Keratinocyte (primary cell): ENCODE measurements around the gene AMMECR1. TPM values are rescaled to one million over a fixed set of nuclear protein-coding genes. Genes with fewer than 3 reads are reported as not detected.

Experiments used
- DNase-seq: peaks from one replicate; pipeline ENCODE4 v3.0.0-alpha.2; 2011; ENCODE audit warnings: low read depth, missing footprints, low spot score
- FAIRE-seq: peaks from 2 replicates; lab custom pipeline; 2011; peaks lifted over from hg19 to GRCh38; lab: Jason Lieb, UNC
- H2AFZ ChIP-seq: 2 replicates; pipeline ENCODE4 v1.6.0; 2012; ENCODE audit warnings: low read length, control low read depth, inconsistent platforms; ENCODE audit not compliant: control insufficient read depth
- H3K27ac ChIP-seq: 2 replicates; pipeline ENCODE4 v1.5.1; 2011; ENCODE audit warnings: low read length; ENCODE audit not compliant: control insufficient read depth, insufficient read depth
- H3K27me3 ChIP-seq: 3 replicates; pipeline ENCODE4 v1.6.0; 2011; ENCODE audit warnings: low read length; ENCODE audit not compliant: control insufficient read depth, insufficient read depth; ENCODE audit errors: extremely low read depth
- H3K36me3 ChIP-seq, 2 experiments: 2 replicates in 1 of 2; 3 replicates in 1 of 2; pipeline ENCODE4 v1.5.1; 2011; ENCODE audit warnings: low read length in 2 of 2, mild to moderate bottlenecking in 1 of 2; ENCODE audit not compliant: control insufficient read depth in 2 of 2, insufficient read depth in 2 of 2; ENCODE audit errors: extremely low read depth in 1 of 2
- H3K4me1 ChIP-seq: 3 replicates; pipeline ENCODE4 v1.5.1; 2011; ENCODE audit warnings: low read length; ENCODE audit not compliant: control insufficient read depth, insufficient read depth; ENCODE audit errors: extremely low read depth
- H3K4me2 ChIP-seq: 3 replicates; pipeline ENCODE4 v1.6.0; 2011; ENCODE audit warnings: low read depth, low read length; ENCODE audit not compliant: control insufficient read depth, insufficient read depth; ENCODE audit errors: extremely low read depth
- H3K4me3 ChIP-seq, 3 experiments: fragments of 200-600 bp in 1 of 3; sonication (generic) in 1 of 3; 2 replicates in 2 of 3; 3 replicates in 1 of 3; pipeline ENCODE4 v1.5.1; 2011 to 2016; ENCODE audit warnings: low read length in 3 of 3, mild to moderate bottlenecking in 3 of 3, control low read depth in 2 of 3, inconsistent platforms in 1 of 3, low read depth in 1 of 3, mixed read lengths in 1 of 3, mixed run types in 1 of 3, moderate library complexity in 1 of 3; ENCODE audit not compliant: control insufficient read depth in 2 of 3, insufficient read depth in 2 of 3; ENCODE audit errors: extremely low read depth in 1 of 3
- H3K79me2 ChIP-seq: 2 replicates; pipeline ENCODE4 v1.6.0; 2012; ENCODE audit warnings: low read length; ENCODE audit not compliant: control insufficient read depth, insufficient read depth
- H3K9ac ChIP-seq: 3 replicates; pipeline ENCODE4 v1.6.0; 2011; ENCODE audit warnings: low read length; ENCODE audit not compliant: control insufficient read depth, insufficient read depth; ENCODE audit errors: extremely low read depth
- H3K9me1 ChIP-seq: 3 replicates; pipeline ENCODE4 v1.6.0; 2011; ENCODE audit warnings: low read length; ENCODE audit not compliant: control insufficient read depth, insufficient read depth; ENCODE audit errors: extremely low read depth
- H3K9me3 ChIP-seq: 2 replicates; pipeline ENCODE4 v1.5.1; 2012; ENCODE audit warnings: low read depth, low read length; ENCODE audit not compliant: control insufficient read depth
- H4K20me1 ChIP-seq: 3 replicates; pipeline ENCODE4 v1.6.0; 2011; ENCODE audit warnings: low read length; ENCODE audit not compliant: control insufficient read depth, insufficient read depth; ENCODE audit errors: extremely low read depth
- EZH2 ChIP-seq: IDR thresholded peaks from one replicate; pipeline ENCODE4 v1.6.1; 2012; ENCODE audit warnings: inconsistent platforms, mild to moderate bottlenecking, low read length, moderate library complexity
- dilution Hi-C: fragments of 300-500 bp; cut with MboI; formaldehyde crosslinking; loops from one replicate; pipeline ENCODE4 v1.7.0; 2020; ENCODE audit warnings: low sequenced_read_pairs; ENCODE audit not compliant: extremely low pct_ligation_motif_present
- polyA plus RNA-seq, 5 experiments: library from polyadenylated mRNA; depleted of rRNA in 3 of 5; stranded (reverse) in 3 of 5; stranded (forward) in 1 of 5; unstranded in 1 of 5; fragments of >200 nt; gene quantifications; 1 replicate in 1 of 5; 2 replicates in 3 of 5; 3 replicates in 1 of 5; pipeline versions ENCODE4 v1.2.1 to v1.2.3, GENCODE V29; 2011 to 2012; ENCODE audit warnings: missing spikeins in 2 of 5, low read depth in 1 of 5, low replicate concordance in 1 of 5
- TF ChIP-seq, protein P1 (sequence below), 3 experiments: IDR thresholded peaks in 1 of 3; conservative IDR thresholded peaks in 1 of 3; optimal IDR thresholded peaks in 1 of 3; 2 replicates in 2 of 3; 3 replicates in 1 of 3; pipeline versions ENCODE3 to v1.5.1; 2011; ENCODE audit warnings: low read length in 3 of 3, mild to moderate bottlenecking in 3 of 3, moderate library complexity in 2 of 3, control low read depth in 1 of 3, inconsistent platforms in 1 of 3; ENCODE audit not compliant: insufficient read depth in 2 of 3; ENCODE audit errors: extremely low read depth in 1 of 3

The AMMECR1 gene
- polyA plus RNA-seq, 1 donor (not counting 4 experiments of a cell fraction or from before 2014, with no cell fraction given): 15.5 TPM

DNA sequence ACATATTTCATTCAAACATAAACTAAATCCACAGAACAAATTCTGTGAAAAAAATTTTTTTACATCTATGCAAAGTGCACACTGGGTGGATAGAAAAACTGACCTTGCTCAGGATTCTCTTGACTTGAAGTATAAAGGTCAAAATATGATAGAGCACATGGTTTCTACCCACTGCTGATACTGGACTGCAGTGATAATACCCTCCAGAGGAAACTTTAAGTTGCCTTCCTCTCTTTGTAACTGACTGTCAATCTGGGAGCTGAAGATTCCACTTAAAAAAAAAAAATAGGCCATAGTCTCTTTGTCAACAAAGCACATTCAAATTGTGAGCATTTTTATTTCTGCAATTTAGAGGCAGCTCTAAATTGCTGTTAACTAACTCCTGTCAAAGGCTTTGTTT is 3.2 kb upstream of the AMMECR1 start:
- no peaks in the 10 kb centered on the region for H3K9me3 ChIP-seq
- DNase-seq: no peak
- no peak overlapping the region for H3K4me3 ChIP-seq
- no peak for TF ChIP-seq EZH2
- TF ChIP-seq, protein P1, sequence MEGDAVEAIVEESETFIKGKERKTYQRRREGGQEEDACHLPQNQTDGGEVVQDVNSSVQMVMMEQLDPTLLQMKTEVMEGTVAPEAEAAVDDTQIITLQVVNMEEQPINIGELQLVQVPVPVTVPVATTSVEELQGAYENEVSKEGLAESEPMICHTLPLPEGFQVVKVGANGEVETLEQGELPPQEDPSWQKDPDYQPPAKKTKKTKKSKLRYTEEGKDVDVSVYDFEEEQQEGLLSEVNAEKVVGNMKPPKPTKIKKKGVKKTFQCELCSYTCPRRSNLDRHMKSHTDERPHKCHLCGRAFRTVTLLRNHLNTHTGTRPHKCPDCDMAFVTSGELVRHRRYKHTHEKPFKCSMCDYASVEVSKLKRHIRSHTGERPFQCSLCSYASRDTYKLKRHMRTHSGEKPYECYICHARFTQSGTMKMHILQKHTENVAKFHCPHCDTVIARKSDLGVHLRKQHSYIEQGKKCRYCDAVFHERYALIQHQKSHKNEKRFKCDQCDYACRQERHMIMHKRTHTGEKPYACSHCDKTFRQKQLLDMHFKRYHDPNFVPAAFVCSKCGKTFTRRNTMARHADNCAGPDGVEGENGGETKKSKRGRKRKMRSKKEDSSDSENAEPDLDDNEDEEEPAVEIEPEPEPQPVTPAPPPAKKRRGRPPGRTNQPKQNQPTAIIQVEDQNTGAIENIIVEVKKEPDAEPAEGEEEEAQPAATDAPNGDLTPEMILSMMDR (optimal IDR thresholded peaks at IDR 0.05 in 1 of 3, IDR thresholded peaks at IDR 0.05 in 1 of 3, conservative IDR thresholded peaks at IDR 0.05 in 1 of 3; ENCODE audit: extremely low read depth in 1 of 3, insufficient read depth in 2 of 3, low read length in 3 of 3): no peak
- dilution Hi-C loops: no loop called here
- H3K27ac ChIP-seq: no peak overlapping the region
- H3K4me2 ChIP-seq: no peak overlapping the region
- no peaks in the 10 kb centered on the region for H3K9me1 ChIP-seq
- no peak overlapping the region for H3K9ac ChIP-seq
- H2AFZ ChIP-seq: no peak overlapping the region
- peaks cover 4% of the 10 kb centered on the region for H3K4me1 ChIP-seq
- no peaks in the 10 kb centered on the region for H3K36me3 ChIP-seq
- H3K27me3 ChIP-seq: no peaks in the 10 kb centered on the region
- no peak for FAIRE-seq
- peaks cover 17% of the 10 kb centered on the region for H3K79me2 ChIP-seq
- no peaks in the 10 kb centered on the region for H4K20me1 ChIP-seq

DNA sequence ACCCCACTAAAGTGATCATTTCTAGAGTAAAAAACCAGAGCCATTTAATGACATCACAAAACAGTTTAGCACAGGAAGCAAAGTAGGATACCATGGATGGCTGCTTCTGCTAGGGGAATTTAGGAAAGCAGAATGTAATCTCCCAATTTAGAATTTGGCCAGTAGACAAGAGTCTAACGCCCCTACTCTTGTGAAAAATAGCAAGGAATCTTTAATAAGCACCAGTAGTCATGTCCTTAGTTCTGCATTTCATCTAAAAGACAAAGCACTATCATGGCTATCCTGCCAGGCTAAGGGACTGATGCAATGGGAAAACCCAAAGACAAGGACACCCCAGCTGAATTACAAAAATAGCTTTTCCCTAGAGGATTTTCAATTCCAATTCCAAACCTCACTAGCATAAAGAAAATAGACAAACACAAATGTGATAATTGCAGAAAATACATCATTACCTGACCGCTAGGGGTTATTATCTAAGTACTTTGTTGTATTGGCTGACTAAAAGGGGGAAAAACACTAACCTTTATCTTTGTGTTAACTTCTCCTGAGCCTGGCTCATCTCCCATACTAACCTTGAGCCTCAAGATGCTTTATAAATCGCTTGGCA is 2.6 kb upstream of the AMMECR1 start:
- FAIRE-seq (no peak), DNase-seq (no peak)
- no peak overlapping the region for H3K4me3 ChIP-seq
- dilution Hi-C loops: no loop called here
- H3K9ac ChIP-seq: no peak overlapping the region
- no peaks in the 10 kb centered on the region for H3K36me3 ChIP-seq
- peaks cover 22% of the 10 kb centered on the region for H3K79me2 ChIP-seq
- no peaks in the 10 kb centered on the region for H3K9me3 ChIP-seq
- H3K27ac ChIP-seq: no peak overlapping the region
- no peaks in the 10 kb centered on the region for H3K27me3 ChIP-seq
- peaks cover 4% of the 10 kb centered on the region for H3K4me1 ChIP-seq
- H3K4me2 ChIP-seq: no peak overlapping the region
- no peaks in the 10 kb centered on the region for H4K20me1 ChIP-seq
- TF ChIP-seq EZH2: no peak
- TF ChIP-seq, protein P1 (optimal IDR thresholded peaks at IDR 0.05 in 1 of 3, IDR thresholded peaks at IDR 0.05 in 1 of 3, conservative IDR thresholded peaks at IDR 0.05 in 1 of 3; ENCODE audit: extremely low read depth in 1 of 3, insufficient read depth in 2 of 3, low read length in 3 of 3): no peak
- no peak overlapping the region for H2AFZ ChIP-seq
- no peaks in the 10 kb centered on the region for H3K9me1 ChIP-seq
